SK-N-SH (cell line): ENCODE results near the gene CES3. TPM values are rescaled to one million over a fixed set of nuclear protein-coding genes. Genes with fewer than 3 reads are reported as not detected.

ENCODE experiments used
- CTCF ChIA-PET: fragments of 300-600, 350-600 bp; formaldehyde crosslinking; extraction: SDS; loops from one replicate; lab custom pipeline; 2021; lab: Yijun Ruan, JAX
- POLR2A ChIA-PET: fragments of 350-600 bp; sonication (Branson Sonifier 250); formaldehyde crosslinking; extraction: SDS; loops from one replicate; lab custom pipeline; 2020; ENCODE audit warnings: antibody characterized with exemption, inconsistent platforms; lab: Yijun Ruan, JAX
- DNase-seq: peaks from one replicate; pipeline ENCODE4 v3.0.0; 2012
- H2AFZ ChIP-seq: fragments of 200-600 bp; sonication (generic); 2 replicates; pipeline ENCODE4 v1.8.1; 2016; ENCODE audit warnings: antibody characterized with exemption, mild to moderate bottlenecking, low read depth
- H3F3A ChIP-seq: fragments of 200-600 bp; sonication (generic); replicated peaks from 2 replicates; pipeline ENCODE3; 2016; ENCODE audit warnings: antibody characterized with exemption, mild to moderate bottlenecking; ENCODE audit not compliant: insufficient read depth
- H3K27ac ChIP-seq, 2 experiments: fragments of 200-500 bp in 1 of 2; fragments of 200-600 bp in 1 of 2; sonication (Bioruptor generic) in 1 of 2; sonication (generic), shearing (Covaris generic) in 1 of 2; 2 replicates each; pipeline versions ENCODE4 v1.5.1 to v1.6.1; 2014 to 2016; ENCODE audit warnings: low read depth in 2 of 2, inconsistent platforms in 1 of 2, low read length in 1 of 2, mild to moderate bottlenecking in 1 of 2, mixed read lengths in 1 of 2
- H3K27me3 ChIP-seq: fragments of 200-600 bp; sonication (generic), shearing (Covaris generic); 2 replicates; pipeline ENCODE4 v1.6.1; 2016; ENCODE audit warnings: mixed run types; ENCODE audit not compliant: insufficient read depth
- H3K36me3 ChIP-seq, 2 experiments: fragments of 200-500 bp in 1 of 2; fragments of 200-600 bp in 1 of 2; sonication (Bioruptor generic) in 1 of 2; sonication (generic) in 1 of 2; replicated peaks in 1 of 2; 2 replicates each; pipeline versions ENCODE3 to v1.5.1; 2014 to 2016; ENCODE audit warnings: low read length in 1 of 2, mild to moderate bottlenecking in 1 of 2; ENCODE audit not compliant: insufficient read depth in 2 of 2, control insufficient read depth in 1 of 2
- H3K4me1 ChIP-seq, 2 experiments: fragments of 200-500 bp in 1 of 2; fragments of 200-600 bp in 1 of 2; sonication (Bioruptor generic) in 1 of 2; sonication (generic), shearing (Covaris generic) in 1 of 2; 2 replicates each; pipeline versions ENCODE4 v1.5.1 to v1.6.1; 2014 to 2016; ENCODE audit warnings: low read depth in 1 of 2, low read length in 1 of 2, mixed run types in 1 of 2; ENCODE audit not compliant: insufficient read depth in 2 of 2, control insufficient read depth in 1 of 2
- H3K4me2 ChIP-seq: fragments of 200-600 bp; sonication (generic), shearing (Covaris generic); 2 replicates; pipeline ENCODE4 v1.6.1; 2017; ENCODE audit warnings: mixed run types
- H3K4me3 ChIP-seq, 2 experiments: fragments of 200-500 bp in 1 of 2; fragments of 200-600 bp in 1 of 2; sonication (Bioruptor generic) in 1 of 2; sonication (generic), shearing (Covaris generic) in 1 of 2; 2 replicates each; pipeline versions ENCODE4 v1.5.1 to v1.8.1; 2014 to 2016; ENCODE audit warnings: low read depth in 2 of 2, inconsistent platforms in 1 of 2, low read length in 1 of 2, mild to moderate bottlenecking in 1 of 2, mixed read lengths in 1 of 2, moderate library complexity in 1 of 2
- H3K79me2 ChIP-seq: fragments of 200-600 bp; sonication (generic); 2 replicates; pipeline ENCODE4 v1.8.1; 2017; ENCODE audit warnings: mild to moderate bottlenecking; ENCODE audit not compliant: insufficient read depth
- H3K9ac ChIP-seq: fragments of 200-600 bp; sonication (generic); 2 replicates; pipeline ENCODE4 v1.6.1; 2017; ENCODE audit warnings: mixed run types
- H3K9me2 ChIP-seq: fragments of 200-600 bp; sonication (generic); 2 replicates; pipeline ENCODE4 v1.6.1; 2017; ENCODE audit warnings: mixed run types
- H3K9me3 ChIP-seq: fragments of 200-600 bp; sonication (generic); 2 replicates; pipeline ENCODE4 v1.6.1; 2017; ENCODE audit warnings: mixed run types, mild to moderate bottlenecking, moderate library complexity
- H4K20me1 ChIP-seq: fragments of 200-600 bp; sonication (generic); 2 replicates; pipeline ENCODE4 v1.6.1; 2017; ENCODE audit warnings: mild to moderate bottlenecking, mixed run types; ENCODE audit not compliant: insufficient read depth
- CHD2 ChIP-seq: fragments of 150-350 bp; IDR thresholded peaks from 2 replicates; pipeline ENCODE4 v1.6.1; 2018; ENCODE audit warnings: low read length; ENCODE audit not compliant: partially characterized antibody
- FOXM1 ChIP-seq: IDR thresholded peaks from 2 replicates; pipeline ENCODE4 v1.4.0; 2012; ENCODE audit warnings: low read depth, mild to moderate bottlenecking
- GABPA ChIP-seq: IDR thresholded peaks from 2 replicates; pipeline ENCODE4 v1.4.0; 2012; ENCODE audit warnings: low read depth, mild to moderate bottlenecking
- GATA2 ChIP-seq: sonication (generic); formaldehyde crosslinking; IDR thresholded peaks from 2 replicates; pipeline ENCODE4 v1.5.0; 2020; ENCODE audit warnings: mild to moderate bottlenecking, missing genetic modification reagents
- MEF2A ChIP-seq: IDR thresholded peaks from 2 replicates; pipeline ENCODE4 v1.4.0; 2012; ENCODE audit warnings: low read depth, borderline replicate concordance
- MXI1 ChIP-seq: IDR thresholded peaks from 2 replicates; pipeline ENCODE4 v1.6.1; 2012; ENCODE audit warnings: mild to moderate bottlenecking, low read depth, low read length, improper control_type of control experiment
- PBX3 ChIP-seq: IDR thresholded peaks from 2 replicates; pipeline ENCODE4; 2012
- RAD21 ChIP-seq: IDR thresholded peaks from 2 replicates; pipeline ENCODE4 v1.6.1; 2012; ENCODE audit warnings: mild to moderate bottlenecking, low read length
- REST ChIP-seq: IDR thresholded peaks from 2 replicates; pipeline ENCODE4 v1.6.1; 2012; ENCODE audit warnings: mild to moderate bottlenecking, low read depth, low read length, moderate library complexity
- RFX5 ChIP-seq: IDR thresholded peaks from 2 replicates; pipeline ENCODE4 v1.6.1; 2012; ENCODE audit warnings: mild to moderate bottlenecking, improper control_type of control experiment, low read length
- SIN3A ChIP-seq: IDR thresholded peaks from 2 replicates; pipeline ENCODE4 v1.6.1; 2012; ENCODE audit warnings: low read depth, mild to moderate bottlenecking, low read length, moderate library complexity, borderline replicate concordance
- SMC3 ChIP-seq: IDR thresholded peaks from 2 replicates; pipeline ENCODE4 v1.6.1; 2012; ENCODE audit warnings: low read depth, low read length, improper control_type of control experiment
- TAF1 ChIP-seq: IDR thresholded peaks from 2 replicates; pipeline ENCODE4 v1.6.1; 2012; ENCODE audit warnings: low read depth, mild to moderate bottlenecking, low read length, moderate library complexity, borderline replicate concordance
- TEAD4 ChIP-seq: IDR thresholded peaks from 2 replicates; pipeline ENCODE4 v1.4.0; 2012; ENCODE audit warnings: mild to moderate bottlenecking, borderline replicate concordance; ENCODE audit not compliant: insufficient read depth
- USF1 ChIP-seq: IDR thresholded peaks from 2 replicates; pipeline ENCODE4 v1.4.0; 2012; ENCODE audit warnings: low read depth, borderline replicate concordance
- YY1 ChIP-seq: IDR thresholded peaks from 2 replicates; pipeline ENCODE4 v1.4.0; 2012; ENCODE audit warnings: low read depth, mild to moderate bottlenecking
- WGBS: methylation state at CpG from one replicate; pipeline ENCODE4 v1.1.6; 2017; ENCODE audit warnings: low lambda C conversion rate; 5-methylcytosine and 5-hydroxymethylcytosine counted together
- polyA plus RNA-seq, 3 experiments: library from polyadenylated mRNA; depleted of rRNA; stranded (reverse); fragments of >200 nt; gene quantifications; 2 replicates each; pipeline ENCODE4 v1.2.3, GENCODE V29; 2012

Gene CES3
- polyA plus RNA-seq, 1 of the 3 experiments (the other 2 are of a cell fraction), result 1.4 TPM

DNA sequence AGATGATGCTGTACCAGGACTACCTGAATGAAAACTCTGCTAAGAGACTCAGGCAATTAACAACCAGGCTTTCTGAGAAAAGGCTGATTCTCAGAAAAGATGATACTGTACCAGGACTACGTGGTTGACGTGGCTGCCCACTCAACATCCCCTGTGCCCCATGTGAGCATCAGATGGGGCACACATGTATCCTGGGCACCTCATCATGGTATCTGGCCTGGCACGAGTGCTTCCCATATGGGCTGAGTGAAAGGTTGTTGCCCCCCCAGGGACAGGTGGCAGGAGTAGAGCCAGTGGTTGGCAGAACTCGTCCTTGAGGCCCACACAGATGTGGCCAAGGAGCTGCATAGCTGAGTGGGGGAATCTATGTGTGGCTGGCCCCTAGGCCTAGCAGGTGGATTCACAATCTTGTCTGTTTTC is 23.8 kb downstream of the CES3 start:
- Histone ChIP-seq H3K9me3 (no peaks in the 10 kb centered on the region), H3F3A (no peaks in the 10 kb centered on the region), H3K4me2 (no peak overlapping the region), H2AFZ (no peak overlapping the region), H3K9ac (no peak overlapping the region), H3K36me3 (no peaks in the 10 kb centered on the region), H3K27ac (no peak overlapping the region), H3K27me3 (no peaks in the 10 kb centered on the region), H3K4me1 (no peaks in the 10 kb centered on the region), H3K4me3 (no peak overlapping the region), H3K79me2 (no peaks in the 10 kb centered on the region), H3K9me2 (no peaks in the 10 kb centered on the region), H4K20me1 (no peaks in the 10 kb centered on the region)
- 86% methylated on average over 3 of the region's 4 CpGs for WGBS
- ChIA-PET CTCF (interaction anchor here (0.9 to 2.2 kb wide), 3 partner anchors 90 to 175 kb away, joined by 3 to 13 read pairs (median 4); partner anchors contain the start of genes FBXL8 and TRADD), POLR2A (no interaction called here)
- no peak for DNase-seq
- TF ChIP-seq REST (no peak), FOXM1 (no peak), GABPA (no peak), TAF1 (no peak), CHD2 (no peak), TEAD4 (no peak), SMC3 (no peak), YY1 (no peak), PBX3 (no peak), RAD21 (no peak), USF1 (no peak), GATA2 (CRISPR knock-in tag) (no peak), MEF2A (no peak)

DNA sequence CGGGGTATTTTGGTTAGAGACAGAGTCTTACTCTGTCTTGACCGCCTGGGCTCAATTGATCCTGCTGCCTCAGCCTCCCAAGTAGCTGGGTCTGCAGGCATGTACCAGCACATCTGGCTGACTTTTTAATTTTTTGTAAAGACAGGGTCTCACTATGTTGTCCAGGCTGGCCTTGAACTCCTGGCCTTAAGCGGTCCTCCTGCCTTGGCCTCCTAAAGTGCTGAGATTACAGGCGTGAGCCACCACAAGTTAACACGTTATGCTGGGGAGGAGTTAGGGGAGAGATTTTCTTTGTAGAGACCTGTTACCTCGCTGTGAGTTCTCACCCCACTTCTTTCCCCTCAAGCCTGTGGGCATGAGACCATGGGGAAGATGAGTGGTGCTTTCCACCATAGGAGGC is 25.5 kb downstream of the CES3 start:
- Histone ChIP-seq H3K4me1 (no peaks in the 10 kb centered on the region), H3K9me2 (no peaks in the 10 kb centered on the region), H3K79me2 (no peaks in the 10 kb centered on the region), H3K27ac (no peak overlapping the region), H3K4me2 (no peak overlapping the region), H4K20me1 (no peaks in the 10 kb centered on the region), H3K36me3 (no peaks in the 10 kb centered on the region), H2AFZ (no peak overlapping the region), H3F3A (no peaks in the 10 kb centered on the region), H3K9me3 (no peaks in the 10 kb centered on the region), H3K9ac (no peak overlapping the region), H3K27me3 (no peaks in the 10 kb centered on the region), H3K4me3 (no peak overlapping the region)
- CTCF ChIA-PET, result interaction anchor here (1.8 to 2.2 kb wide), 2 partner anchors 114 to 169 kb away, joined by 6 to 13 read pairs; no protein-coding TSS in a partner anchor
- DNase-seq, result no peak
- TF ChIP-seq SMC3 (no peak), SIN3A (no peak), RFX5 (no peak), RAD21 (no peak), MXI1 (no peak)
- POLR2A ChIA-PET, result no interaction called here
- 91% methylated on average over 6 of the region's 6 CpGs for WGBS
